Measurements from ENCODE around the gene VWA5A.

DNA sequence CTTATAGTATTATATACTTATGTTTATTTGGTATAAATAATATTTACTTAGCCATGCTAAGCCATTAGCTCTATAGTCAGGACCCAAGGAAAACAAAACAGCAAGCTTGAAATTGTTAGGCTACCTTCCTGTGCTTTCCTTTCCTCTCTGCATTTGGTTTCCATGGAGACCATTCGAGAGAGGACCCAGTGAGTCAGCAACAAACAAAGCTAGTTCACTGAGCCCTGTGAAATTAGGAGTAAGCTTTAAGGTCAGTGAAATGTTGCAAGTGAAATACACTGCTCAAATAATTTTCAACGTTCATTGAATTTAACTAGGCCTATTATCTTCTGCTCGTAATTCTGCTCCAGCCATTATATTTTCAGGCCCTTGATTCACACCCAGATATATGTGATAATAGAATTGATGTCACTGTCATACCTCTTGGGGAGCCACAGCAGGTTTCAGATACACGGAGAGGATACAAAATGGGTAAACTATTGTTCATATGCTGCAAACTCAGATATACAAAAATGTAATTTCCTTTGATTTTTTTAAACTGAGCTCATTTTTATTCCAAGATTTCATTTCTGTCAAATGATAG lies 58.8 kb downstream of the VWA5A start:
- TF ChIP-seq, protein P1, sequence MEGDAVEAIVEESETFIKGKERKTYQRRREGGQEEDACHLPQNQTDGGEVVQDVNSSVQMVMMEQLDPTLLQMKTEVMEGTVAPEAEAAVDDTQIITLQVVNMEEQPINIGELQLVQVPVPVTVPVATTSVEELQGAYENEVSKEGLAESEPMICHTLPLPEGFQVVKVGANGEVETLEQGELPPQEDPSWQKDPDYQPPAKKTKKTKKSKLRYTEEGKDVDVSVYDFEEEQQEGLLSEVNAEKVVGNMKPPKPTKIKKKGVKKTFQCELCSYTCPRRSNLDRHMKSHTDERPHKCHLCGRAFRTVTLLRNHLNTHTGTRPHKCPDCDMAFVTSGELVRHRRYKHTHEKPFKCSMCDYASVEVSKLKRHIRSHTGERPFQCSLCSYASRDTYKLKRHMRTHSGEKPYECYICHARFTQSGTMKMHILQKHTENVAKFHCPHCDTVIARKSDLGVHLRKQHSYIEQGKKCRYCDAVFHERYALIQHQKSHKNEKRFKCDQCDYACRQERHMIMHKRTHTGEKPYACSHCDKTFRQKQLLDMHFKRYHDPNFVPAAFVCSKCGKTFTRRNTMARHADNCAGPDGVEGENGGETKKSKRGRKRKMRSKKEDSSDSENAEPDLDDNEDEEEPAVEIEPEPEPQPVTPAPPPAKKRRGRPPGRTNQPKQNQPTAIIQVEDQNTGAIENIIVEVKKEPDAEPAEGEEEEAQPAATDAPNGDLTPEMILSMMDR (IDR thresholded peaks at IDR 0.05 in 4 of 5, conservative IDR thresholded peaks at IDR 0.05 in 1 of 5) = no peak
- no peak for TF ChIP-seq POLR2A (IDR thresholded peaks at IDR 0.05)
